Transverse colon (tissue), 4 donors: Measurements from ENCODE around the gene SYNE2.
"Not testable (repeated sequence)": the region's sequence is repeated elsewhere in the genome, so short reads cannot be mapped to it uniquely, and the experiment has no call there.

Experiments used
- POLR2A ChIP-seq: fragments of 450-650 bp; IDR thresholded peaks from one replicate; pipeline ENCODE4 v1.6.1; 2016; ENCODE audit warnings: antibody characterized with exemption, mild to moderate bottlenecking, moderate library complexity
- POLR2AphosphoS5 ChIP-seq, 3 donors: sonication (generic); formaldehyde crosslinking; IDR thresholded peaks; one replicate each; pipeline ENCODE4 v1.6.1; 2016; ENCODE audit warnings: antibody characterized with exemption in 3 of 3
- TF ChIP-seq, protein P1 (sequence below), 5 experiments: fragments of 200-600 bp in 3 of 5; fragments of 450-650 bp in 2 of 5; sonication (generic) in 3 of 5; IDR thresholded peaks; 1 replicate in 2 of 5; 2 replicates in 3 of 5; pipeline ENCODE4 v1.5.1; 2016 to 2017; ENCODE audit warnings: antibody characterized with exemption in 5 of 5, inconsistent platforms in 3 of 5, mild to moderate bottlenecking in 2 of 5, moderate library complexity in 1 of 5

- TF ChIP-seq, protein P1, sequence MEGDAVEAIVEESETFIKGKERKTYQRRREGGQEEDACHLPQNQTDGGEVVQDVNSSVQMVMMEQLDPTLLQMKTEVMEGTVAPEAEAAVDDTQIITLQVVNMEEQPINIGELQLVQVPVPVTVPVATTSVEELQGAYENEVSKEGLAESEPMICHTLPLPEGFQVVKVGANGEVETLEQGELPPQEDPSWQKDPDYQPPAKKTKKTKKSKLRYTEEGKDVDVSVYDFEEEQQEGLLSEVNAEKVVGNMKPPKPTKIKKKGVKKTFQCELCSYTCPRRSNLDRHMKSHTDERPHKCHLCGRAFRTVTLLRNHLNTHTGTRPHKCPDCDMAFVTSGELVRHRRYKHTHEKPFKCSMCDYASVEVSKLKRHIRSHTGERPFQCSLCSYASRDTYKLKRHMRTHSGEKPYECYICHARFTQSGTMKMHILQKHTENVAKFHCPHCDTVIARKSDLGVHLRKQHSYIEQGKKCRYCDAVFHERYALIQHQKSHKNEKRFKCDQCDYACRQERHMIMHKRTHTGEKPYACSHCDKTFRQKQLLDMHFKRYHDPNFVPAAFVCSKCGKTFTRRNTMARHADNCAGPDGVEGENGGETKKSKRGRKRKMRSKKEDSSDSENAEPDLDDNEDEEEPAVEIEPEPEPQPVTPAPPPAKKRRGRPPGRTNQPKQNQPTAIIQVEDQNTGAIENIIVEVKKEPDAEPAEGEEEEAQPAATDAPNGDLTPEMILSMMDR (IDR thresholded peaks at IDR 0.05) = not testable (repeated sequence)
- not testable (repeated sequence) for TF ChIP-seq POLR2A; POLR2AphosphoS5 (IDR thresholded peaks at IDR 0.05)
Measured at GRCh38 chr14:64037869-64038745, 185.3 kb downstream of the SYNE2 start.
